ENCODE results near the gene NEK10.
"Not testable (repeated sequence)": the region's sequence is repeated elsewhere in the genome, so short reads cannot be mapped to it uniquely, and the experiment has no call there.

Gene NEK10

GRCh38 chr3:27368831-27369607 is at the start of gene NEK10:
Gene NEK10 (minus strand): TSS chr3:27369383. CDS start chr3:27352882, 16,501 bp downstream.
- peak; percentile 87 for DNase-seq

GRCh38 chr3:27415202-27415601 is 46.0 kb upstream of the NEK10 start:
- no peak for DNase-seq

GRCh38 chr3:27392950-27393679 is 23.9 kb upstream of the NEK10 start:
- no peak for DNase-seq

- DNase-seq: not testable (repeated sequence)
These were observed 23.2 kb upstream of the NEK10 start for GRCh38 chr3:27392414-27392813.

- no peak for DNase-seq
These were observed 22.6 kb upstream of the NEK10 start for GRCh38 chr3:27391796-27392195.

GRCh38 chr3:27387625-27388024 is 18.4 kb upstream of the NEK10 start:
- no peak for DNase-seq

- no peak for DNase-seq
These were observed 16.3 kb upstream of the NEK10 start for GRCh38 chr3:27385504-27385903.

- DNase-seq: no peak
These were observed 15.0 kb upstream of the NEK10 start for GRCh38 chr3:27384191-27384590.

GRCh38 chr3:27380433-27381357 is 11.5 kb upstream of the NEK10 start:
- DNase-seq: no peak

- no peak for DNase-seq
These were observed 9.1 kb upstream of the NEK10 start for GRCh38 chr3:27378331-27378730.

GRCh38 chr3:27376109-27376772 is 7.1 kb upstream of the NEK10 start:
- DNase-seq: no peak

GRCh38 chr3:27366062-27366591 is 3.1 kb downstream of the NEK10 start:
- no peak for DNase-seq

- DNase-seq: no peak
These were observed 8.8 kb downstream of the NEK10 start for GRCh38 chr3:27360113-27361078.

- no peak for DNase-seq
These were observed 10.8 kb downstream of the NEK10 start for GRCh38 chr3:27358372-27358771.

- peak; percentile 21 to 42 for DNase-seq
These were observed 11.4 kb downstream of the NEK10 start for GRCh38 chr3:27357665-27358258.

GRCh38 chr3:27356976-27357375 is 12.2 kb downstream of the NEK10 start:
- DNase-seq: no peak

- DNase-seq: no peak
These were observed 14.5 kb downstream of the NEK10 start for GRCh38 chr3:27354588-27355203.

GRCh38 chr3:27354161-27354560 is 15.0 kb downstream of the NEK10 start:
- DNase-seq: no peak

- DNase-seq: no peak
These were observed 16.0 kb downstream of the NEK10 start for GRCh38 chr3:27353221-27353620.

GRCh38 chr3:27352047-27352446 is 17.1 kb downstream of the NEK10 start:
- DNase-seq: no peak
